ENCODE measurements around the gene PAX7. TPM values are rescaled to one million over a fixed set of nuclear protein-coding genes. Genes with fewer than 3 reads are reported as not detected.

The PAX7 gene
- total and polyA plus RNA-seq, 9 of the 15 experiments (the other 6 are each of a cell fraction or from before 2014, with no cell fraction given) = not detected

GRCh38 chr1:18633422-18634155, 2.9 kb downstream of the PAX7 start (continued):
- no peak for TF ChIP-seq ATF6 (CRISPR knock-in tag; IDR thresholded peaks at IDR 0.05)
- no peak for TF ChIP-seq NR2F6 (CRISPR knock-in tag; IDR thresholded peaks at IDR 0.05)
- TF ChIP-seq, protein P1, sequence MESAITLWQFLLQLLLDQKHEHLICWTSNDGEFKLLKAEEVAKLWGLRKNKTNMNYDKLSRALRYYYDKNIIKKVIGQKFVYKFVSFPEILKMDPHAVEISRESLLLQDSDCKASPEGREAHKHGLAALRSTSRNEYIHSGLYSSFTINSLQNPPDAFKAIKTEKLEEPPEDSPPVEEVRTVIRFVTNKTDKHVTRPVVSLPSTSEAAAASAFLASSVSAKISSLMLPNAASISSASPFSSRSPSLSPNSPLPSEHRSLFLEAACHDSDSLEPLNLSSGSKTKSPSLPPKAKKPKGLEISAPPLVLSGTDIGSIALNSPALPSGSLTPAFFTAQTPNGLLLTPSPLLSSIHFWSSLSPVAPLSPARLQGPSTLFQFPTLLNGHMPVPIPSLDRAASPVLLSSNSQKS (CRISPR knock-in tag; IDR thresholded peaks at IDR 0.05) = no peak
- no peak for TF ChIP-seq REST (IDR thresholded peaks at IDR 0.05; ENCODE audit: borderline replicate concordance)
- no peak for TF ChIP-seq REST (CRISPR knock-in tag; IDR thresholded peaks at IDR 0.05; ENCODE audit: low read depth)
- TF ChIP-seq XRCC5 (IDR thresholded peaks at IDR 0.05; ENCODE audit: low read depth, low read length) = no peak
- TF ChIP-seq U2AF2 (optimal IDR thresholded peaks at IDR 0.05; ENCODE audit: low read depth, low read length) = no peak
- no peak for TF ChIP-seq CC2D1A (IDR thresholded peaks at IDR 0.05)
